ENCODE data around the gene IFNA8. TPM values are rescaled to one million over a fixed set of nuclear protein-coding genes. Genes with fewer than 3 reads are reported as not detected.

IFNA8 gene
- total RNA-seq, 4 donors from 2014 or later, result not detected

Other genes starting within 250 kb of the IFNA8 start
- not detected for gene IFNA21, start 242.5 kb upstream of the IFNA8 start, total RNA-seq
- gene IFNA4, start 221.5 kb upstream of the IFNA8 start, total RNA-seq, result not detected
- gene IFNA7, start 206.9 kb upstream of the IFNA8 start, total RNA-seq, result not detected
- not detected for gene IFNA10, start 202.0 kb upstream of the IFNA8 start, total RNA-seq
- not detected for gene IFNA16, start 191.8 kb upstream of the IFNA8 start, total RNA-seq
- gene IFNA17, start 180.9 kb upstream of the IFNA8 start, total RNA-seq, result not detected
- not detected for gene IFNA14, start 169.1 kb upstream of the IFNA8 start, total RNA-seq
- gene IFNA5, start 103.8 kb upstream of the IFNA8 start, total RNA-seq, result under 1 TPM in 1 of 4 donors, not detected in 3; 0.51 TPM
- gene KLHL9, start 73.7 kb upstream of the IFNA8 start, total RNA-seq, result 10 to 100 TPM; 18.6 to 28.4 (median 26.5) TPM
- gene IFNA6, start 58.2 kb upstream of the IFNA8 start, total RNA-seq, result not detected
- gene IFNA13, start 41.1 kb upstream of the IFNA8 start, total RNA-seq, result not detected
- gene IFNA2, start 23.7 kb upstream of the IFNA8 start, total RNA-seq, result not detected
- not detected for gene IFNA1, start 31.3 kb downstream of the IFNA8 start, total RNA-seq
- gene IFNE, start 73.2 kb downstream of the IFNA8 start, total RNA-seq, result not detected